DMS153 treated with DMSO at 0.1 percent for 48 hours (cell line): ENCODE measurements around the gene CORIN.

ENCODE experiments used
- DNase-seq: peaks from one replicate; lab custom pipeline; 2025; ENCODE audit not compliant: unreplicated experiment; lab: John Stamatoyannopoulos, UW

CORIN gene, protein sequence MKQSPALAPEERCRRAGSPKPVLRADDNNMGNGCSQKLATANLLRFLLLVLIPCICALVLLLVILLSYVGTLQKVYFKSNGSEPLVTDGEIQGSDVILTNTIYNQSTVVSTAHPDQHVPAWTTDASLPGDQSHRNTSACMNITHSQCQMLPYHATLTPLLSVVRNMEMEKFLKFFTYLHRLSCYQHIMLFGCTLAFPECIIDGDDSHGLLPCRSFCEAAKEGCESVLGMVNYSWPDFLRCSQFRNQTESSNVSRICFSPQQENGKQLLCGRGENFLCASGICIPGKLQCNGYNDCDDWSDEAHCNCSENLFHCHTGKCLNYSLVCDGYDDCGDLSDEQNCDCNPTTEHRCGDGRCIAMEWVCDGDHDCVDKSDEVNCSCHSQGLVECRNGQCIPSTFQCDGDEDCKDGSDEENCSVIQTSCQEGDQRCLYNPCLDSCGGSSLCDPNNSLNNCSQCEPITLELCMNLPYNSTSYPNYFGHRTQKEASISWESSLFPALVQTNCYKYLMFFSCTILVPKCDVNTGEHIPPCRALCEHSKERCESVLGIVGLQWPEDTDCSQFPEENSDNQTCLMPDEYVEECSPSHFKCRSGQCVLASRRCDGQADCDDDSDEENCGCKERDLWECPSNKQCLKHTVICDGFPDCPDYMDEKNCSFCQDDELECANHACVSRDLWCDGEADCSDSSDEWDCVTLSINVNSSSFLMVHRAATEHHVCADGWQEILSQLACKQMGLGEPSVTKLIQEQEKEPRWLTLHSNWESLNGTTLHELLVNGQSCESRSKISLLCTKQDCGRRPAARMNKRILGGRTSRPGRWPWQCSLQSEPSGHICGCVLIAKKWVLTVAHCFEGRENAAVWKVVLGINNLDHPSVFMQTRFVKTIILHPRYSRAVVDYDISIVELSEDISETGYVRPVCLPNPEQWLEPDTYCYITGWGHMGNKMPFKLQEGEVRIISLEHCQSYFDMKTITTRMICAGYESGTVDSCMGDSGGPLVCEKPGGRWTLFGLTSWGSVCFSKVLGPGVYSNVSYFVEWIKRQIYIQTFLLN

DNA sequence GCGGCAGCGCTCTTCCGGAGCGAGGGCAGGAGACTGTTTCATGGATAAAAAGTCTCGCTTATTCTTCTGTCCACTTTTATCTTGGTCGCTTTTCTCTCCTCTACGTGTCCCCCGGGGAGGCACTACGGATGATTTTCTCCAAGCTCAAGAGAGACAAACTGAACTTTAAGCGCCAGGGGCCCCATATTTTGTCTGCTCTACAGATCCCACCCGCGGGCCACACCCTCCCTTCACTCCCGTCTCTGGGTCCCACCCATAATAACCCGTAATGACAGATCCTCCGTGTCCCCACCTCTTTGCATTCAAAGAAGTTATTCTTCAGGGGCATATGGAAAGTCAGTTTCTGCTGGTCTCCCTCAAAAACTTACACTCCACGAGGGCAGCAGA lies at the start of gene CORIN:
TSS of gene CORIN (minus strand) at position 160 of the 387 bp plus-strand sequence. CDS start at position 42, 118 bp downstream.
- no peak for DNase-seq

DNA sequence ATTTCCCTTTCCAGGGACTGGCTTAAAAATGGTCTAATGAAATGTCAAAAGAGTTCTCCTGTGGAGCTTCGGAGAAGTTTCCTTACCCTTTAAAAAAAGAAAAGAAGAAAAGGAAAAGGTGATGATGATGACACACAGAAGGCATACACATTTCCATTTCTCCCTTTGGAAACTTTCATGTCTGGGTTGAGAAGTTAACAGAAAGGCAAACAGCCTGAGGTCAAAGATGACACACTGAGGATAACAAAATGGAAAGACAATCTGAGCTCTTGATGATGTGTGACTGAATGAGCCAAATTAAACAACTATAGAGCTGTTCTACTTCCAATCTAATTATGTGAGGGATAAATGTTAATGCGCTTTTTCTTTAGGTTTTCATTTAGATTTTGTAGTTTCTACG lies 44.4 kb upstream of the CORIN start:
- DNase-seq = no peak

DNA sequence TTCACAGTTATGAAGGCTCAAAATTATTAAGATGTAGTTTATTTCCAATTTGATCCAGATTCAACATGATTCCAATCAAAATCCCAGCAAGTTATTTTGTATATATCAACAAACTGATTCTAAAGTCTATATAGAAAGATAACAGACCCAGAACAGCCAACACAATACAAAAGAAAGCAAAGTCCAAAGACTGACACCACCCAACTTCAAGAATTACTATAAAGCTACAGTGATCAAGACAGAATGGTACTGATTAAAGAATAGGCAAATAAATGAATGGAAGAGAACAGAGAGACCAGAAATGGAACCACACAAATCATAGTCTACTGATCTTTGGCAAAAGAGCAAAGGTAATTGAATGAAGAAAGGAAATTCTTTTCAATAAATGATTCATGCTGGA lies 41.6 kb upstream of the CORIN start:
- DNase-seq = no peak

DNA sequence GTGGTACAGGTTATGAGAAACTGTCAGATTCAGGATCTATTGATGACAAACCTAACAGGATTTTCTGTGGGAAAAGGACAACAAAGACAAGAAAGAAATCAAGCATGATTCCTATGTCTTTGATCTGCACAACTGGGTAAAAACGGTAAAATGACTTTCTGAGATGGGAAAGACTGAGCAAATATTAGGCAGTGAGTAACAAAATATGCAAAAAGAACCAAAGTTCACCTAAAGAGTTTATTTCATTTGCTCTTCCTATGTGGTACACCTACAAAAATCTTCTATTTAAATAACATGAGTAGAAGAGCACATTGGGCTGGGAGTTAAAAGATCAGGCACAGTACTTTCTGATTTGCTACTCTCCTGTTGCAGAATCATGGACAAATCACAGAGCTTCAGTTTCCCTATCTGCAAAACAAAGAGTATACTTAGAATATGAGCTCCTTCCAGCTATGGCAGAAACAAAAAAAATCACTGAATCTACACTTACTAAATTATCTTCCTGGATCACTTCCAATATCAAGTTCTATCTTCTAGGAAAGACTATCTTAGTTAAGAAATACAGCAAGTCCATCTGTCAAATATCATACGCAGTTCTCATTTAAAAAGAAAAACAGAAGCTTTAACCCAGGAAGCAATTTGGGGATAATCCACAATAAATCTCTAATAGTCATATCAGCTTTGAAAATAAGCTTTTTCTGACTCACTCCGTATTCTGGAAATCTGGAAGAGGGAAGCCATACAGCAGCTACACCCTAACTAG lies 39.1 kb upstream of the CORIN start:
- DNase-seq = no peak

DNA sequence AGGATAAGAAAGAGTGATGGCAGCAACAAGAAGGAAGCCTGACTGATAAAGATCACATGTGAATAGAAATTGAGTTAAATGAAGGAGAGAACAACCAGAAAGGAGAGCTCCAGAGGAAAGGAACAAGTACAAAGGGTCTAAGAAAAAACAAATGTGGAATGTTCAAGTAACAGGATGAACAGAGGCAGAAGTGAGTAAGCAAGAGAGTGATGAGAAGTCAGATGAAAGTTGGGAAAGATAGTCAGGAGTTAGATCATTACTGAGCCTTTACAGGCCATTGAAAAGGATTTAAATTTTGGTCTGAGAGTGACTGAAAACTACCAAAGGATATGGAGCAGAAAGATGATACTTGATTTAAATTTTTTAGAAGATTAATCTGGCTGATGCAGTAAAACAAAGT lies 38.4 kb upstream of the CORIN start:
- DNase-seq = no peak

DNA sequence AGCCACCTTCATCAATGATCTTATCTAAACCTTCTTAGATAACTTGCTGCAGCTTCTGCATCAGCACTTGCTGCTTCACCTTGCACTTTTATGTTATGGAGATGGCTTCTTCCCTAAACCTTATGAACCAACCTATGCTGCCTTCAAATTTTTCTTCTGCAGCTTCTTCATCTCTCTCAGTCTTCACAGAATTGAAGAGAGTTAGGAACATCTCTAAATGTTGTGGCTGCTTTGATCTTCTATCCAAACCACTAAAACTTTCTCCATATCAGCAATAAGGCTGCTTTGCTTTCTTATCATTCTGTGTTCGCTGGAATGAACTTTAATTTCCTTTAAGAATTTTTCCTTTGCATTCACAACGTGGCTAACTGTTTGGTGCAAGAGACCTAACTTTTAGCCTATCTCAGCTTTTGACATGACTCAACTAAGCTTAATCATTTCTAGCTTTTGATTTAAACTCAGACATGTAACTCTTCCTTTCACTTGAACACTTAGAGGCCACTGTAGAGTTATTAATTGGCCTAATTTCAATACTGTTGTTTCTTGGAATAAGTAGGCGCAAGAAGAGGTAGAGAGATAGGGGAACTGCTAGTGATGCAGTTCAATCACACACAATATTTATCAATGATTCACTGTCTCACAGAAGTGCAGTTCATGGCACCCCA lies 36.1 kb upstream of the CORIN start:
- no peak for DNase-seq

DNA sequence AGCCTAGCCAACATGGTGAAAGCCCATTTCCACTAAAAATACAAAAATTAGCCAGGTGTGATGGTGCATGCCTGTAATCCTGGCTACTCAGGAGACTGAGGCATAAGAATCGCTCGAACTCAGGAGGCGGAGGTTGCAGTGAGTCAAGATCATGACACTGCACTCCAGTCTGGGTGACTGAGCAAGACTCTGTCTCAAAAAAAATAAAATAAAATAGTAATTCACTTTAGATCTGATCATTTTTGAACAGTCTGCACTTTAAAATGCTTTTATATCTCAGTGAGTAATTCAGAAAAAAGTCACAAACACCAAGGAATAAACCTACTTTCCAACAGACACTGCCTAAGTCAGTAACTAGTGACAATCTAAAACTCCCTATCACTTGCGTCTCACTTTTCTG lies 25.6 kb upstream of the CORIN start:
- DNase-seq = no peak

DNA sequence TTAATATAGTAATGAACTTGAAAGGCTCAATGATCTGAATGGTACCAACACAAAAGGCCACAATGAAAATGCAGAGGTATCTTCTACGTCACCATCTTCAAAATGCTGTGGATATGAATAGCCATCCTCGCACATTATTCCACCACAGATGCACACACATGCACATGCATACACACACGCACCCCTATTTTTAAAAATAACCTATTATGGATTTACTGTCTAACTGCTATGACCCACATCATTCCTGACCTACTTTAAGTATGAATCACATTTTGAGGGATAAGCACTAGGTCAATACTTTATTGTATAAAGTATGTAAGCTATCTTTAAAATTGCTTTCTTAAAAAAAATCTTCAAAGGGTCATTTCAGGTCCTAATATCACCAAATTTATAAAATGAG lies 24.4 kb upstream of the CORIN start:
- no peak for DNase-seq

DNA sequence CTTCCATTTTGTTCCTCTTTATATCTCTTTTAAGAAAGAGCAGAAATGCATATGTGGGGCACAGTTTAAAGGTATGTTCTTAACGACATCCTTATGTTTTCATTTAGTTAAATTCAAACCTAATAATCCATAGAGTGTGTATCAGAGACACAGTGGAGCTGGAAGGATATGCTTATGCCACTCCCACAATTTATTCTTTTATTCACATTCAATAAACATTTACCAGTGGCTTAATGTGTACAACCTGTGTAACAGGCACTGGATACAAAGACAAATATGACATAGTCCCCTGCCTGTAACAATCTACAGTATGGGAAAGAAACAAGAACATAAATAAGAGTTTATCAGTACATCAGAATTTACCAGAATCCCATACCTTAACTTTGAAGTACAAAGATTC lies 22.4 kb upstream of the CORIN start:
- DNase-seq = no peak

DNA sequence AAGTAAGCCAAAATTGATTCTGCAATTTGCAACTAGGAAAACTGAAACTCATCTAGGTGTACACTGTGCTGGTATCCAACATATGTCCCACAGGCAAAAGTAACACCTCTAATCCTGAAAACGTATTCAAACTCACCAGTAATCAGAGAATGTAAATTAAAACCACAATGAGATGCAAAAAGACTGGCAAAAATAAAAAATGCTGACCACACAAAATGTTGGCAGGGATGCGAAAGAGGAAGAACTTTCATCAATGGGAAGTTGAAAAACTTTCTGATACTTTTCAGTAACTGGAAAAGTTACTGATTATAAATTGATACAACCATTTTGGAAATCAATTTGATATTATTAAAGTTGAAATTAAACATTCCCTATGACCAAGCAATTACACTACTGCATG lies 20.1 kb upstream of the CORIN start:
- DNase-seq = no peak

DNA sequence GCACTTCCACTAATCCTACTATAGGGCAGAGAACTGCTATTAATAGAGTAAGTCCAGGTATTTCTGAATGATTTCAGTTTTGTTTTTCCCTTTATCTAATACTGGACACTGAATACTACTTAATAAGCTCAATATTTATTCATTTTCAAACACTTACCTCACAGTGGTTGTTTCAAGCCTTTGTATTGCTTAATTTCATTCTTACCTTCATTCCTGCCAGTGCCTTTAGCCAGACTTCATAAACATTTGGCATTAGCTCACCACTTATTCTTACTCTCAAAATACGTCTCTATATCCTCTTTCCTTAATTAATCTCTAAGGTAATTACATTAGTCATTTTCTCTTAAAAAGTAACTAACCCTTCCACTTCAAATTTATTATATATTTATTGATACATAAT lies 18.8 kb upstream of the CORIN start:
- DNase-seq = no peak

DNA sequence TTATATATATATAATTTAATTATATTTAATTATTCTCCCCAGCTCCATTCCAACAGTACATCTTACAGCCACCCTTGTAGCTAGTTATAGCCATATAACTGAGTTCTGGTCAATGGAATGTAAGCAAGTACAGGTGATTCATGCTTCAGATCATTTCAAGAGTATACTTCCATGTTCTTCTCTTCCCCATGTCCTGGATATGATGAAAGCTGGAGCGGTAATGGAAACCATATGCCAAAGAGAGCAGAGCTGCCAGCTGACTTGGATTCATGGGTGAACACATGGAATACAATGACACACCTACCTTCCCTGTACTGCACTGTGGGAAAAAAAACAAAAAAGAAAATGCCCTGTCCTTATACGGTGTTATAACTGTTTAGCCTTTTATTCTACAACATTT lies 17.5 kb upstream of the CORIN start:
- DNase-seq = no peak

DNA sequence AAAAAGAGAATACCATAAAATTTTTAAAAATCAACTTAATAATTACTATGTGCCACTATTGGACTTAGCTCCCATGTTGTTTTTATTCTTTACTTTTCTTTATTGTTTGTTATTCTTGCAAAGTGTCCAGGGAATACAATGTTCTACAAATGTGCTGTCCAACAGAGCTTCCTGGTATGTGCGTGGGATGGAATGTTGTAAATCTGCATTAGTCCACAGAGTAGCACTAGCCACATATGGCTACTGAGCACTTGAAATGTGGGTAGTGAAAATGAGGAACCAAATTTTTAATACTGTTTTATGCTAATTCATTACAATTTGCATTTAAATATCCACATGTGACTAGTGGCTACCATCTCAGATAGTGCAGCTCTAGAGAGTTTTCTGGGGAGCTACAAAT lies 14.3 kb upstream of the CORIN start:
- DNase-seq = no peak

DNA sequence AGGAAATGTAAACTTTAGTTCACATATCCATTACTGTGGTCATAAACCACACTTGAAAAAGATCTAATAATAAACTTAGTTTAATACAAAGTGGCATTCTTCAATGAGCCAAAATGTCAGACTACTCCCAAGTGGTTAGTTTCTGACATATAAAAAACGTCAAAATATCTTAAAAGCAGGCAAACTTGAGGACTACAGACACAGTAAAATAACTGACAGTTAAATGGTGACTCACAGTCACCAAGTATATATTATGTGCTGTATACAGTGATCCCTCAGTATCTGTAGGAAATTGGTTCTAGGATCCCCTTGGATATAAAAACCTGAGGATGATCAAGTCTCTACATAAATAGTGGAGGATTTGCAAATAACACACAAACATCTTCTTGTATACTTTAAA lies 11.6 kb upstream of the CORIN start:
- DNase-seq = no peak

DNA sequence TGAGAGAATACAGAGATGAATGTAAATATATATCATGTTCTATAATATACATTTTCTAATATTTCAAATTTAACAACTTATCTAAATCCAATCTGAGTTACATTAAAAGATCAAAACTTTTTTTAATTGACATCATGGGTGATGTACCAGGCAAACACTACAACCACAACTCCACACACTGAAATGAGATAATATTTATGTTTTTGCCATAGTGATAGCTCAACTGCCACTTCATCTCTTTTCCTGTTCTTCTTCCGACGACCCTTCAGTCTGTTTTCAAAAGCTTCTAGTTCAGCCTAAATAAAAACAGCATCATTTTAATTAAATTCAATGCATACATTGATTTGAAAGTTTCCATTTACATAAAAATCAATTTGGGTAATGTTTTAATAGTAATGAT lies 10.2 kb upstream of the CORIN start:
- DNase-seq = no peak

DNA sequence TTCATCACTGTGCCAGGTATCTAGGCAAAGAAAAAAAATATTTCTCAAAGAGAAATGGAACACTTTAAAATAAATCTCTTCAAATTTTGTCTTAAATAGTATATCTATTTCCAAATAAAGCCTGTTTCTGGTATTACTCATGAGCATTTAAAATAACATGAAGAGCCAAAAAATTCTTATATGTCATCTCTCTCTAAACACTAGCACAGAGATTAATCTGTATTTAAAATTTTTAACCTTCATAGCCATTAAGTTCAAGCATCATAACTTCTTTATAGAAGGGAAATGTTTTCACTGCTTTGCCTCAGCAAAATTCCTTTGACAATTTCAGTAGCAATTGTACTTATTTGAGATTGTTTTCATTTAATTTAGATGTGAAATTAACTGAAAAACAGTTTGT lies 5.1 kb upstream of the CORIN start:
- DNase-seq = no peak

DNA sequence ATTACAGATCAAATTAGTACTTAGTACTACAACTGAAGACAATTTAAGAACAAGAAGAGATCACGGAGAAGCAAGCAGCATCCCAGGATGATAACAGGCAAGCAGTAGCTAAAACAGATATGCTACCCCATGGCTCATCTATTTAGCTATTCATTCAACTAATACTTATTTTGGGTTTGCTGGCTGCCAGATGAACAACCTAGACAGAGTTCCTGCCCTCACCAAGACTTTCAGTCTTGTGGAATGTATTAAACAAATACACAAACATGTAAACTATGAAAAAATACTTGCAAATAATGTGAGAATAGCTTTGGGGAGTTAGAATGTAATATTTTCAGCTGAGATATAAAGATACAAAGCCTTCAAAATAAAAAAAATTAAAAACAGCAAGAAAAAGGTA lies 2.4 kb upstream of the CORIN start:
- no peak for DNase-seq

DNA sequence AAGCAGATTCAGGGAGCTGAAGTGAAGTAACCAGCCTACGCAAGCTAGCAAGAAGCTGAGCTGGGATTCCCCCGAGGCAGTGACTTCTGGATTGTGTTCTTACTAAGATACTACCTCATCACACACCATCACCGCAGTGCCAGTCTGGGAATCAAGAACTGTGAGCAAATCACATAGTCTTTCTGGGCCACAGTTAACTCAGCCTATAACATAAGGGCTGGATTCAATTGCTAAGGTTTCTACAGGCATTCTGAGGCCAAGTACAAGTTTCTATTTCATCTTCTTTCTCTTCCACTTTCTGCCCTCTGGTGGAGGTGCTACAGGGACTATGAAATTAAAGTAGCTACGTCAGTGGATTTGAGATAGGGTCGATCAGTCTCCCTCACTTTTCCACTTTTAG lies 1.4 kb upstream of the CORIN start:
- DNase-seq = no peak

DNA sequence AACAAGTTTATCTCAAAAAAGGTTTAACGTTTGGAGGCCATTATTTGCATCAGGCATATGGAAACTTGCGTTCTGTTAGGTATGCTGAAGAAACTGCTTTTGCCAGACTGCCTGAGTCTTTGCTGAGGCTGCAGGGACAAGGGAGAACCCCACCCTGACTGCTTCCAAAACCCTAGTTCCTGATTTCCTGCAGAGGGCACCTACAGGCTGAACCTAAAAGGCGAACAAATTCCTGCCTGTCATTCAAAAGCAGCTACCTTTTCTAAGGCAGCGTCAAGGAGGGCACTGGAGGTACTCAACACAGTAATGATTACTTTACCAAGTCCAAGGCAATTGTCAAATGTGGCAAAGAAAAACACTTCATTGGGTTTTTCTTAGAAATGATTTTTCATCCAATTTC lies 578 bp upstream of the CORIN start:
- no peak for DNase-seq

DNA sequence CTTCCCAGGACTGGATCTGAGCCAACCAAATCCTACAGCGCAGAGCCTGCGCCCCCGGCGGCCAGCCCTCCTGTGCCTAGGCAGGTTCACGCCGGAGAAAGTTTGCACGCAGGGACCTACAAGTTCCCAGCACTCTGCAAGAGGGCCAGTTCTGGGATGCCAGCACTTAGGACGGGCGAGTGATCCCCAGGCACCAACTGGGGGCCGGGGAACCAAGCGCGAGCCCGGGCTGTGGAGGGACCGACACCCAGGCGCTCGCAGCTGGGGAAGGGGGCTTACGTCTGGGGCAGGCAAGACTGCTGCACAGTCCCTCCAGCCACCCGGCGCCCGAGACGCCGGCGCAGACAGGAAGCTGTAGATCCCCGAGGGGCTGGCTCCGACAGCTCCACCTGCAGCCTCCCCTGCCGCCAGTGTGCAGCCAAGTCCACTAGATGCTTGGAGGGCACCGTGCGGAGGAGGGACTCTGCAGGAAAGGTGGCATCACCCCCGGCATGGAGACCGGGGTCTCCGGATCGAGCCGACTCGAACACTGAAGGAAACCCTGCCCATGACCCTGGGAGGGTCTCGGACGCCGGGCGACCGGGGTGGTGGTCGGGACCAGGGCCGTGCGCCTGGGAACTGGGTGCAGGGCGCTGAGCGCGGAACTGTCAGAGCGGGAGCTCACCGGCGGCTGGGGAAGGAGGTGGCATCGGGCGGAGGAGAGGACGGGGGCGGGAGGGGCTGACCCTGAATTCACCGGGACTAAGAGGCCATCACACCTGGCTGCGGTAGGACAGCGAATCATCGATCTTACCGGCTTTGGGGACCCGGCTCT lies 566 bp downstream of the CORIN start:
- DNase-seq = no peak
